Tibial nerve (tissue), 3 donors: Measurements from ENCODE around the gene OR1K1.

Source experiments
- CTCF ChIP-seq, 5 experiments: fragments of 200-600 bp in 3 of 5; fragments of 450-650 bp in 2 of 5; sonication (generic) in 3 of 5; IDR thresholded peaks; one replicate each; pipeline ENCODE4 v1.5.1; 2016 to 2019; ENCODE audit warnings: antibody characterized with exemption in 5 of 5, mild to moderate bottlenecking in 3 of 5, moderate library complexity in 2 of 5
- POLR2A ChIP-seq, 2 donors: fragments of 450-650 bp; IDR thresholded peaks; one replicate each; pipeline ENCODE4 v1.6.1; 2017; ENCODE audit warnings: antibody characterized with exemption in 2 of 2, mild to moderate bottlenecking in 2 of 2, moderate library complexity in 2 of 2

GRCh38 chr9:122821278-122821943 is 21.5 kb downstream of the OR1K1 start:
- TF ChIP-seq CTCF (IDR thresholded peaks at IDR 0.05): no peak
- TF ChIP-seq POLR2A (IDR thresholded peaks at IDR 0.05): no peak
